ENCODE measurements around the gene ANKRD55.
"Not testable (repeated sequence)": the region's sequence is repeated elsewhere in the genome, so short reads cannot be mapped to it uniquely, and the experiment has no call there.

The ANKRD55 gene

DNA sequence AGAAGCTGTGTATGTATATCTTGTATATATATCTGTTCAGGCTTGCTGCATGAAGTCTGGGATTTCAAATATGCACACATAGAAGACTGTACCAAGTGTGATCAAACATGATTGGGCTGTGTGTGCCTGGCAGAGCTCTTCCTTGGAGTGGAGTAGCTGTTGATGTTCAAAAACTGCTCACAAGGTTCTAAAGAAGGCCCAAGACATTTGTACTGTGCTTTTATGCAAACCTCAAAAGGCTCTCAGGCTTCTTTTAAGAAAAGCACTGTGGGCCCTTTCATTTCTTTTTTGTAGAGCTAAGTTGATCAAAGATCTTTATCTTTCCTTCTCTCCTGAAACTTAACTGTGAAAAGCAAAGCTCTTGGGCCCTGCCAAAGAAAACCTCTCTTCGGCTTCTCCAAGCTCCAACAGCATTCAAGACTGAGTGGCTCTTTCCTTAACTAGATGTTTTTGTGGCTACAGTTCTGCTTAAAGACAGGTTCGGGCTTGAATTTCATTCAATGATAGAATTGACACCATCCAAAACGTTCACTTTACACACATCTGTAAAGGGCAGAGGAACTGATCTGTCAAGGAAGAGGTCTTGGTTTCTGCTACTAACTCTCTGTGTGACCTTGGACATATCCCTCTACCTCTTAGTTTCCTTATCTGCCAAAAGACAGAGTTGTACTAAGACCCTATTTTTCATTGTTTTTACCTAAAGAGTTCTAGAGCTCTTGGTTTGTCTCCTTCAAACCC is 132.5 kb downstream of the ANKRD55 start:
- no peak for DNase-seq

DNA sequence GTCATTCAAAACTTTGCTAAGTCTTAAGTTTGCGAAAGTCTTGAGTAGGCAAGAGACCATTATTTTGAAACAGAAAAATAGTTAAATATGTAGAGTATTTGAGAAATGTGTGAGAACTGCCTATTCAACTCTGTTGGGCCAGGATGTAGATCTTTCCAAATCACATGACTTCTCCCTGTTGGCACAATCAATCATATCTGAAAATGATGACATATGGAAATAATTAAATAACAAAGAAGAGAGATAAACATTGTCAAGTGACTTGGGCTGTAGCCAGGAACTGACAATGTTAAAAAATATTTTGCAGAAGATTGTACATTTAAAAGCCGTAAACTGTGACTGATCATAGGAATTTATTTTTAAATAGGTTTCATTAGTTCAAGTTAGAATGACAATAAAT is 133.8 kb downstream of the ANKRD55 start:
- no peak for DNase-seq

DNA sequence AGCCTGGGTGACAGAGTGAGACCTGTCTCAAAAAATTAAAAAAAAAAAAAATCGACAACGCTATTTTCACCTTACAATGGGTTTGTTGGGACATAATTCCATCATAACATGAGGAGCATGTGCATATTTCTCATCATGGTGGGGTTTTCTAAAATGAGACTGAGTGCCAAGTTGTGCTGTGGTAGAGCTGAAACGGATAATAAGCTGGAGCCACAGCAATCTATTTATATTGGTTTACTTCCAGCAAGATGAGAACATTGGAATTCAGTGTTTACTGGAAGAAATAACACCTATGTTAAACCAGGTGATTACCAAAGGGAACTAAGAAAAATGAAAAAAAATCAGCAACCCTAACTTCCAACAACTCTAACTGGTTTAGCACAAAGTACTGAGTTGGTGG is 136.1 kb downstream of the ANKRD55 start:
- DNase-seq = no peak

DNA sequence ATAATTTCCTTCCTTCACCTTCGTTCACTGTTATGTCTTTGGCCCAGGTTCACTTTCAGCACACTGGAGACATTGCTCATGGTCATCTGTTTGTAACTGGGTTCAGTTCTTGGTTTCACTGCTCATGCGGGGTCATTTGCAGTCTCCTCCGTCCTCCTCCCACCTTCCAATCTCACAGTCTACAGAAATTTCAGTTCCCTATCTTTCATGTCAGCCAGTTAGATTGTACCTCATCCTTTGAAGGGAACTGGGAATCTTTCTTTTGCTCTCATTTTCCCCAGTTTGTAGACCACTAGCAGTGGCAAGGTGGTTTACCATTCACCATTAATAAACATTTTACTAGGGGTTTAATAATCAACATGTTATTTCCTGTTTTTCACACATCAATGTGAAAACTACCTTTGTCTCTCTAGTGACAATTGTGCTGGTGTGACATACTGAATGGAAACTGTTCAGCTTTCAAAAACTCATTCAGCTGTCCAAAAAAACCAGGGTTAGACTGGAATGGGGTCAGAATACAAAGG is 137.5 kb downstream of the ANKRD55 start:
- no peak for DNase-seq

DNA sequence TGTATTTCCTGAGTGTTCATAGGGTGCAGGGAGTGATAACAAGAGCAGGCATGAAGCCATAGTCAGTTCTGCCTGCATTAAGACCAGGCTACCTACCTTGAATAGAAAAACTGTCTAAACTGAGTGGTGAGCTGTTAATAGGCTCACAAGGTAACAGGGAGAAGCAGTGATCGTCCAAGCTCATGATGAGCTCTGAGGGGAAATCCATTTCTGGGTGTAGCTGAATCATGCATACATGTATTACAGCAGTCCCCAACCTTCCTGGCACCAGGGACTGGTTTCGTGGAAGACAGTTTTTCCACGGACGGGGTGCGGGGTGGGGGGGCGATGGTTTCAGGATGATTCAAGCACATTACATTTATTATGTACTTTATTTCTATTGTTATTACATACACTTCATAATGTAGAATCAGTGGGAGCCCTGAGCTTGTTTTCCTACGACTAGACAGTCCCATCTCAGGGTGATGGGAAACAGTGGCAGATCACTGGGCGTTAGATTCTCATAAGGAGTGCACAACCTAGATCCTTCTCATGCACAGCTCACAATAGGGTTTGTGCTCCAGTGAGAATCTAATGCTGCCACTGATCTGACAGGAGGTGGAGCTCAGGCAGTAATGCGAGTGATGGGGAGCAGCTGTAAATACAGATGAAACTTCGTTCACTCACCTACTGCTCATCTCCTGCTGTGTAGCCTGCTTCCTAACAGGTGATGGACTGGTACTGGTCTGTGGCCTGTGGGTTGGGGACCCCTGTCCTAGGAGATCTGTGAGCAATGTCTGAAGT is 138.4 kb downstream of the ANKRD55 start:
- peak; percentile 82 for DNase-seq

DNA sequence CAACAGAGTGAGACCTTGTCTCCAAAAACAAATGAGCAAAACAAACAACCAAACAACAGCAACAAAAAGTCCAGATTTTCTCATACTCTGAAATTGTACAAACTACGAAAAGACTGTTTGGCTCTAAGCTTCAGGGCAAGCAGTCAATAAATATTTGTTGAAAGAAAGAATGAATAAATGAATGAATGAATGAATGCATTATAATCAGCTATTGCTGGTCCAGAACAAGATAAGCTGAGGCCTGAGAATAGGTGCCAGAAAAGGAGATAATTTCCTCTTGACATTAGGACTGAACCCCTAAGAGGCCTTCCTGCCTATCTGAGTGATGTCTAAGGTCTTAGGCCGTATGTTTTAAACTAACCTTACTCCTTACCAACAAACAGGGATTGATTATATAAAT is 139.2 kb downstream of the ANKRD55 start:
- no peak for DNase-seq

DNA sequence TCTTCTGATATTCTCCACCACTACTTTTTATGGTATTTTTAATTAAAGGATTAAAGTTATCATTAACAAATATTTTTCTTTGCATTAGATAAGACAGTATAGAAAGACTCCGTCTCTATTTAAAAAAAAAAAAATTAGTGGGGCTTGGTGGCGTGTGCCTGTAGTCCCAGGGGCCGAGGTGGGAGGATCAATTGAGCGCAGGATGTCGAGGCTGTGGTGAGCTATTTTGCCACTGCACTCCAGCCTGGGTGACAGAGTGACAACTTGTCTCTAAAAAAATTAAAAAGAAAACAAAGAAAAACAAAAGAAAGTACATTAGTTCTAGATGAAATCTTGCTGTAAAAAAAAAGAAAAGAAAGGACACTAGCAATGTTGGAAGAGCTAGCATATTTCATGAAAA is 141.0 kb downstream of the ANKRD55 start:
- no peak for DNase-seq

DNA sequence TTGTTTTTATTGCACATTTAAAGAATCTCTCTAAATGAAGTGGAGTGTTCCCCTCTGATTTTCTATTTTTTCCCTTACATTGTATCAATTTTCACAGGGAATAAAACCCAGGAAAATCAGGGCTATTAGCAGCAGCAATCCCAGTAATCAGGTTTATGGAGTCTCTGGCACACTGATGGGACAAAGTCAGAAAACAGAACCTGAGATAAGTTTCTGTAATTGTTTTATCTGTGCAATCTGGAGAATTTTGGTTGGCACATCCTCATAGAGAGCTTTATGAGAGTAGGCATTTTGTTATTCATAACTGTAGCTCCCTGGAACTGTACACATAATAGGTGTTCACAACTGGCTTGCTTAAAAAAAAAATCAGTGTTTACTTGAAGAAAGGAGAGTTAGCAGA is 141.5 kb downstream of the ANKRD55 start:
- no peak for DNase-seq

DNA sequence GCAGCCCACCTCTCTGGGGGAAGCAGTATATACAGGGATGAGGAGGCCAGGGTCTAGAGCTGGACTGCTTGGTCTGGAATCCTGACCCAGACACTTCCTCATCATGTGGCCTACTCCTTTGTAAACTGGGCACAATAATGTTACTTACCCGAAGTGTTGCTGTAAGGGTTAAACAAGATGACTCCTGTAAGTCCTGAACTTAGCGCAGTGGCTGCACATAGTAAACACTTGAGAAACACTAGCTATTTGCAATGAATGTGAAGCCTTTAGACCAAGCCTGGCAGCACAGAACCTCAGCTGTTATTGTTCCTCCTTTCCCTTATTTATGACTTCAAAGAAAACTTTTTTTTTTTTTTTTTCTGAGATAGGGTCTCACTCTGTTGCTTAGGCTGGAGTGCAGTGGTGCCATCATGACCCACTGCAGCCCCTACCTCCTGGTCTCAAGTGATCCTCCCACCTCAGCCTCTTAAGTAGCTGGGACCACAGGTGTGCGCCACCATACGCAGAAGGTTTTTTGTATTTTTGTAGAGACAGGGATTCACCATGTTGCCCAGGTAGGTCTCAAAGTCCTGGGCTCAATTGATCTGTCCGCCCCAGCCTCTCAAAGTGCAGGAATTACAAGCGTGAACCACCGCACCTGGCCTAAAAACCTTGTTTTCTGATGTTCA is 142.2 kb downstream of the ANKRD55 start:
- no peak for DNase-seq

DNA sequence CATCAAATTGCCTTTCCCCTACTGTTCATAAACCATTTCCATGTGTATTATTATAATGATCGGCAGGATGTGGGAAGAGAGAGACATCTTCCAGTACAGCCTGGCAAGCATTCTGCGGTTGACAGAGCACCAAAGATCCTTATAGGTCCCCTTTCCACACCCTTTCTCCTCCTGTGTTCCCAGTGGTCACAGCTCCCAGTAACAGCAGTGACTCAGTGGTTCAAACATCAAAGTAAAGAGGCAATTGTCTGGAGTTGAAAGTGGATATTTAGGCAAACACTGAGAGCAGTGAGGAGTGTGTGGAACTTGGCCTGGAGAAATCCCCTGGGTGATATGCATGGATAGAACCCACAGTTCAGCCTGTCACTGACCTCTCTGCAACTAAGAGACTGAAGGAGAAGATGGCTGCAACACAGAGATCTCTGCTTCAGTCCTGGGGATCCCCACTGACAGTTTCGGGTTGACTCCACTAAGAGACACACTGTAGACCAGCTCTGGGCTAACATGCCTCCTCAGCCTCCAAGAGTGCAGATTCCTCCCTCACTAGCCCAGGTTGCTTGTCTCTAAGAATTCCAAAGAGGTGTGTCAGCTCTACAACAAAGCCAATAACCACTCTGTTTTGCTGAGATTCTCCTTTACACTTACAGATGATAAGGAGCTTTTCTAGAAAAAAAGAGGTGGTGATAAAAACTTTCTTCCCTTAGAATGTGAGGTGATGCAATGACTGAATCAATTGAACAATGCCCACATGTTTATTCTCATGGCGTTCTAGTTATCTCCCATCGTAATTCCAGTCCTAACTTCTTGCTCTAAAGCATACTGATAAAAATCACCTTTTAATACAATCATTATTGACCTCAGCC is 143.9 kb downstream of the ANKRD55 start:
- no peak for DNase-seq

DNA sequence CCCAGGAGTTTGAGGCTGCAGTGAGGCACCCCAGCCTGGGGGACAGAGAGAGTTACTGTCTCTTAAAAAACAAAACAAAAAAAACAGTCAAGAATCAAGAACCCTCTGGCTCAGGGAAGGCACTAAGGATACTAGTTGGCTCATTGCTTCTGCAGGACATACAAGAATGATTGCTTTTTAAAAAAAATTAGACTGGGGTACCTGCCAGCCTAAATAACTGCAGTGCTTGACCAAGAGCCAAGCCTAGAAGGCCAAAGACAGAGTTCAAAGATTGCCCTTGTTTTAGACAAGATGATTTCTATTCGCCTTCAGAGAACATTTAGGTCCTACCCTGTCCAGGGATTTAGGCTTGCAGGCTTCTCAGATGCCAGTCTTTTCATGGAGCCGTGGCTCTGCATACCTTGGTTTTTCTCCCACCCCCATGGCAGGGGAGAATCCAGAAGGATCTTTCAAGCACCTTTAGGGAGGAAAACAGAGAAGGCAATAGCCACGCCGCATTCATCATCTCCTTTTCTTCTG is 144.6 kb downstream of the ANKRD55 start:
- DNase-seq = no peak

DNA sequence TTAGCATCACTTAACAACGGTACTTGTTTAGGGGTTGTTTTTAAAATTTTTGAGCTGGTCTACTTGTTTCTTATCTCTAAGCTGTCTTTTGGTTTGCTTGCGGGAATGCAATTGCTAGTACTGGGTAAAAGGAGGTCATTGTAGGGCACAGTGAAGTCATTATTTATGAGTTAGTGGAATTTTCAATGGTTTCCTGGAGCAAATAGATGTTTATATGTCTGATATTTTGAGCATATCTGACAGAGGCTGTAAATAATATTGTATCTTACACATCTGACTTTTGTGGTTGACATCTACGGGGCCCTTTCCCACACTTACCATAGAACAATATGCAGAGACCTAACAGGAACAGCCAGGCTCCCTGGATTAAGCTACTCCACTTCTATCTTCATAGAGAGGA is 147.9 kb downstream of the ANKRD55 start:
- DNase-seq = no peak

DNA sequence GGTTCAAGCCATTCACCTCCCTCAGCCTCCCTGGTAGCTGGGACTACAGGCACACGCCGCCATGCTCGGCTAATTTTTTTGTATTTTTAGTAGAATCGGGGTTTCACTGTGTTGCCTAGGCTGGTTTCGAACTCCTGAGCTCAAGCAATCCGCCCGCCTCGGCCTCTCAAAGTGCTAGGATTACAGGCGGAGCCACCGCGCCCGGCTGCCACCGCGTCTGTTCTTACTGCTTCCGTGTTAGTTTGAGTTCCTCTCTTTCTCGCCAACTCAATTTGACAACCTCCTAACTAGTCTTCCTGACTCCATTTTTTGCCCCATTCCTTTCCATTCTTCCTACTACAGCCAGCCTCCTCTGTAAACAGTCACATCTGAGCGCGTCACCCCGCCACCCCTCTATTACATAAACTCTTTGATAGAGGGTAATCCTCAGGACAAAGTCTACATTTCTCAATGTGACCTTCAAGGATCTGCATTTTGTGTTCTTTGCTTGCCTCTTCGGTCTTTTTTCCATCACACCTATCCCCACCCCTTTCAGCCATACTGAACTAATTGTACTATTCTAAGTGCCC is 149.8 kb downstream of the ANKRD55 start:
- no peak for DNase-seq

DNA sequence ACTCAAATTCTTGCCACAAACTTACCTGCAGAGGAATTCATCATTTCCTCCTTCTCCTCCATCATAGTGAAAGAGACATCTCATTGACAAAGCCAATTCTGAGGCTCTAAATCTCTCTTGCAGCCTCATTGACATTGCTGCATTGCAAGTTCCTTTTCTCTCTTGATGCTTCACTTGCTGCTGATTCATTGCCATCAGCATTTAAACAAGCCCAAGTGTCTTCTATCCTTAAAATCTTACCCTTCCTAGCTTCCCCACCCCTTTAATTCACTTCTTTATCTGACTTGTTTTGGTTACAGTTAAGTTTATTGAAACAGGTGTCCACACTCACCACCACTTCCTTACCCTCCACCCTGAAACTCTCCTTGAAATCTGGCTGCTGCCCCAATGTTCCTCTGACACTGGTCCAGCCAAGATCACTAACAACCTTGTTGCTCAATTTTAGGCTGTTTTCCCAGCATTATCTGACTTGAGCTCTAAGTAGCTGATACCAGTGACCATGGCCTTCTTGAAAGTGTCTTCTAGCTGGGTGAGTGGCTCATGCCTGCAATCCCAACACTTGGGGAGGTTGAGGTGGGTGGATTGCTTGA is 152.0 kb downstream of the ANKRD55 start:
- DNase-seq = not testable (repeated sequence)

DNA sequence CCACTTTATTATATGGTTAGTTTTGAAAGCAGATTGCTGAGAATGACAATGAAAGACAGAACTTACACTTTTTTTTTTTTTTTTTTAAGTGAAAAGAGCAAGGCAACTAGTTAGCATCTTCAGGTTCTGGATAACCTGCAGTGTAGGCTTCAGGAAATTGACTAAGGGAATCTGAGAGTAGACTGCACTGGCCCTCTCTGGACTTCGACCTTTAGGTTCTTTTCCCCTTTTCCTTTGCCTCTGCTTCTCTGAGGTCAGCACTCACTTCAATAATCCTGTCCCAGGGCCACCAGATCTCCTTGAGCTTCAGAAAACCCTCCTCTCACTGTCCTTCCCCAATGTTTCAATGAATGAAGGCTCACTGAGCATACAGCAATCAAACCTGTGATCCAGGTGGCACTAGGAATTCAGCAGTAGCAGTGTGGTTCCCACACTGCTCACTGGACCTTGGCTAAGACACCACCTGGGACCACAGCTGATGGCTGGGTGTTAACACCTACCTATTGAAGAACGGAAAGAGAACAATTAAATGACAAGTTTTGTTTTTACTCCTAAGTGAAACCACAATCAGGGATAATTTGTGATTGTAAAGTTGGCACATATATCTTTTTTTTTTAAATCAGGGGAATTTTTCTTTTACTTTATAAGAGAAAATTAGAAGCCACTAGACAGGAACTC is 152.6 kb downstream of the ANKRD55 start:
- DNase-seq = no peak

DNA sequence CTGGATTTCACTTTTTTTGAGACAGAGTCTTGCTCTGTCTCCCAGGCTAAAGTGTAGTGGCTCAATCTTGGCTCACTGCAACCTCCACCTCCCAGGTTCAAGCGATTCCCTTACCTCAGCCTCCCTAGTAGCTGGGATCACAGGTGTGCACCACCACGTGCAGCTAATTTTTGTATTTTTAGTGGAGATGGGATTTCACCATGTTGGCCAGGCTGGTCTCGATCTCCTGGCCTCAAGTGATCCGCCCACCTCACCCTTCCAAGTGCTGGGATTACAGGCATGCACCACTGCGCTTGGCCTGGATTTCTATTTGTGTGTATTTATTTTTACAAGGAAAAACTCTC is 154.0 kb downstream of the ANKRD55 start:
- not testable (repeated sequence) for DNase-seq

DNA sequence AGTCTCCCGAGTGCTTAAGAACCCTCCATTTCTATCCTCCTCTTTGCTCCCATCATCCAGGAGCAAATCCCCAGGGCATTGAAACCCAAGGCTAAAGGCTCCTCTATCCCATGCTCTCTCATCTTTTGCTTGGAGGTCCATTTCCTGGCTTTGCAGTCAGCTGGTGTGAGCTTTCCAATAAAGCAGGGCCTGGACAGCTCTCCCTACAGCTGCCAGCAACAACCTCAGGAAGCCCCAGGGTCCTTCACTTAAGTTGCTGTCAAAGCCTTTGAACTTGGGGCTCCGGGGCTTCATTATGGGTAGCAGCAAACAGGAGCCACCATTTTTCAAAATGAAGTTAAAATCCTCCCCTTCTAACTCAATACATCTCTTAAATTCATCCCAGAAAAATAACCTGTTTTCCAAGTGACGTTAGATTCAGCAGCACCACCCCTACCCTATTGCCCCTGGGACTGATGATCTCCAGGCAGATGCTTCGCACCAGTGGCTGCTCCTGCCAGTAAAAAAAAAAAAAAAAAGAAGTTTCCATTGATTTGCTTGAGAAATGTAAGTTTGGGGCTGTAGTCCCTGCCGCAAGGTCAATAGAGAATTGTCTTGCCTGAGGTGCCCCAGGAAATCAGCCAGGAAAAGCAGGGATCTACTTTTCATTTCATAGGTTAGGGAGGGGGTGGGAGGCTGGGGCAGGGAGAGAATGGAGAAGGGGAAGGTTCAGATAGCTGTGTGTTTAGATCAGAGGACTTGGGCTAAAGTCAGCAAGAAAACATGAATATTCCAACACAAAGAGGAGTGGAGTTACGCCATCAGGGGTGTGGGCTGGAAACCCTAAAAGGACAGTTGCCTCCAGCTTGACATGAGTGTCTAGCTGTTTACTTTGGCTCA is 154.6 kb downstream of the ANKRD55 start:
- no peak for DNase-seq

DNA sequence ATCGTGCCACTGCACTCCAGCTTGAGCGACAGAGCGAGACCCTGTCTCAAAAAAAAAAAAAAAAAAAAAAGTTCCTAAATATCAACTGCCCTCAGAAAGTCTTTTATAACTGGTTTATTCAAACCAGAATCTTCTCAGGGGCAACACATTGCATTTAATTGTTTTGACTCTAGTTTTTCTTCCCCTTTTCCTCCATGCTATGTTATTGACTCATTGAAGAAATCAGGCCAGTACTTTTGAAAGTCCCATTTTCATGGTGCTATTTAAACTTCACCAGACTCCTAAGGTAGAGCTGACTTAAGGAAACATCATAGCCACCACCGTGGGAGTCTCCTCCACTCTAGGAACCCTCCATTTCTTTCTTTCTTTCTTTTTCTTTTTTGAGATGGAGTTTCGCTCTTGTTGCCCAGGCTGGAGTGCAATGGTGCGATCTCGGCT is 155.3 kb downstream of the ANKRD55 start:
- no peak for DNase-seq

DNA sequence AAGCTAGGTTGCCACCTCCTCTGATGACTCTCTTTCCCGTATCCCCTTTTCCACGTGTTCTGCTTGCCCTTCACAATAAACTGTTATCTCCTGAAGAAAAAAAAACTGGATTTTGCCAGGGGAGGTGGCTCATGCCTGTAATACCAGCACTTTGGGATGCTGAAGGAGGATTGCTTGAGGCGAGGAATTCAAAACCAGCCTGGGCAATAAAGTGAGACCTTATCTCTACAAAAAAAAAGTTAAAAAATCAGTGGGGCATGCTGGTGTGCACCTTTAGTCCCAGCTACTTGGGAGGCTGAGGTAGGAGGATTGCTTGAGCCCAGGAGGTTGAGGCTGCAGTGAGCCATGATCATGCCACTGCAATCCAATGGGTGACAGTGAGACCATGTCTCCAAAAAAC is 156.6 kb downstream of the ANKRD55 start:
- DNase-seq = no peak

DNA sequence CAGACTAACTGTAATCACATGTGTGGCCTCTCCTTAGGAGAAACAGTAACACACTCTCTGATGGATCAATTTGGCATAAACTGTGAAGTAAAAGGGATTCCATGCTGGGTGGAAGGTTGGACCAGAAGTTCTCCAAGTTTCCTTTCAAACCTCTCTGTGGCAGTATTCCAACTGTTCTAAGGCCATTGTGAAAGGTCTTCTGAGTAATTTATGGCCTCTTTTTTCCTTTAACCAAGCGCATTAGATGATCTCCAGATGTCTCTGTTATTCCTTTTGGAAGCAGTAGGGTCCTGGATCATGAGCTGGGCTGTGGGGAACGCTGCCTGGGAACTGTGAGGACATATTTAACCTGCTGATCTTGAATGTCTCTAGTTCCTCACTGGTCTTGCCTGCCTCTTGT is 157.8 kb downstream of the ANKRD55 start:
- DNase-seq = no peak
